Peyer's patch (tissue), 4 donors: ENCODE results near the gene SSC4D.

Source experiments
- CTCF ChIP-seq, 6 experiments: fragments of 450-650 bp in 4 of 6; fragments of 200-600 bp in 2 of 6; sonication (generic) in 1 of 6; IDR thresholded peaks; one replicate each; pipeline ENCODE4 v1.5.1; 2017 to 2019; ENCODE audit warnings: antibody characterized with exemption in 6 of 6, mild to moderate bottlenecking in 3 of 6, moderate library complexity in 1 of 6
- POLR2A ChIP-seq, 2 donors: fragments of 450-650 bp; IDR thresholded peaks; one replicate each; pipeline ENCODE4 v1.5.1; 2017; ENCODE audit warnings: antibody characterized with exemption in 2 of 2, mild to moderate bottlenecking in 2 of 2, moderate library complexity in 2 of 2

GRCh38 chr7:76400248-76400647, 9.2 kb downstream of the SSC4D start:
- TF ChIP-seq CTCF (IDR thresholded peaks at IDR 0.05) (no peak), POLR2A (IDR thresholded peaks at IDR 0.05) (no peak)
